PC-9 (cell line): ENCODE measurements around the gene CRACDL.

Source experiments
- EZH2 ChIP-seq: fragments of 200-600 bp; sonication (generic); IDR thresholded peaks from 2 replicates; pipeline ENCODE4 v1.8.0; 2017; ENCODE audit warnings: antibody characterized with exemption, low read depth
- TF ChIP-seq, protein P1 (sequence below): fragments of 200-600 bp; sonication (generic); conservative IDR thresholded peaks from 2 replicates; pipeline ENCODE4 v1.6.1; 2017; ENCODE audit warnings: mixed run types, antibody characterized with exemption, mild to moderate bottlenecking, moderate library complexity

DNA sequence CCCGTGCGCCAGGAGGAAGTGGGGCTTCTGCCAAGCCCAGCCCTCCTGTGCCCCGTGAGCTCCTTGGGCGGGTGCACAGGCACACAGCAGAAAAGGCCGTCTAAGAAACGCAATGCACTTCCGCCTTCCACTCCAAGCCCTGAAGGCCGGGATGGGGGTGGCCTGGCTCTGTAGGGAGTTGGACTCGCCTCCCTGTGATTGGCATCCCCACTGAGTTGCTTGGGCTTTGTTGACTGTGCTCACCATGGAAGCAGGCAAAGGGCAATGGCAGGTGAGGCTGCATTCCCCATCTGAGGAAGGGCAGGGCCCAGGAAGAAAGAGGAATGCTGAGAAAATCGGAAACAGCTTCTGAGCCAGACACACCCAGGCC is 66.8 kb downstream of the CRACDL start:
- TF ChIP-seq, protein P1, sequence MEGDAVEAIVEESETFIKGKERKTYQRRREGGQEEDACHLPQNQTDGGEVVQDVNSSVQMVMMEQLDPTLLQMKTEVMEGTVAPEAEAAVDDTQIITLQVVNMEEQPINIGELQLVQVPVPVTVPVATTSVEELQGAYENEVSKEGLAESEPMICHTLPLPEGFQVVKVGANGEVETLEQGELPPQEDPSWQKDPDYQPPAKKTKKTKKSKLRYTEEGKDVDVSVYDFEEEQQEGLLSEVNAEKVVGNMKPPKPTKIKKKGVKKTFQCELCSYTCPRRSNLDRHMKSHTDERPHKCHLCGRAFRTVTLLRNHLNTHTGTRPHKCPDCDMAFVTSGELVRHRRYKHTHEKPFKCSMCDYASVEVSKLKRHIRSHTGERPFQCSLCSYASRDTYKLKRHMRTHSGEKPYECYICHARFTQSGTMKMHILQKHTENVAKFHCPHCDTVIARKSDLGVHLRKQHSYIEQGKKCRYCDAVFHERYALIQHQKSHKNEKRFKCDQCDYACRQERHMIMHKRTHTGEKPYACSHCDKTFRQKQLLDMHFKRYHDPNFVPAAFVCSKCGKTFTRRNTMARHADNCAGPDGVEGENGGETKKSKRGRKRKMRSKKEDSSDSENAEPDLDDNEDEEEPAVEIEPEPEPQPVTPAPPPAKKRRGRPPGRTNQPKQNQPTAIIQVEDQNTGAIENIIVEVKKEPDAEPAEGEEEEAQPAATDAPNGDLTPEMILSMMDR = no peak
- no peak for TF ChIP-seq EZH2
